ENCODE results near the gene CLEC11A.

GRCh38 chr19:50717891-50718254 lies 5.3 kb upstream of the CLEC11A start:
- no peak for TF ChIP-seq EZH2 (IDR thresholded peaks at IDR 0.05; ENCODE audit: insufficient read depth, poor library complexity, severe bottlenecking)
- no peak for TF ChIP-seq EZH2phosphoT487 (IDR thresholded peaks at IDR 0.05; ENCODE audit: insufficient read depth, low read depth)

All from GM23248 (cell line).